Spleen (tissue), 7 donors: ENCODE data around the gene PSMB5.

Experiments
- CTCF ChIP-seq, 11 experiments: fragments of 200-600 bp in 7 of 11; fragments of 450-650 bp in 4 of 11; sonication (generic) in 4 of 11; IDR thresholded peaks in 8 of 11; conservative IDR thresholded peaks in 3 of 11; 1 replicate in 7 of 11; 2 replicates in 4 of 11; pipeline versions ENCODE4 v1.4.0 to v1.8.0; 2016 to 2021; ENCODE audit warnings: antibody characterized with exemption in 11 of 11, inconsistent platforms in 4 of 11, mild to moderate bottlenecking in 1 of 11
- POLR2A ChIP-seq, 3 donors: fragments of 450-650 bp; IDR thresholded peaks; one replicate each; pipeline ENCODE4 v1.5.1; 2017; ENCODE audit warnings: antibody characterized with exemption in 3 of 3, mild to moderate bottlenecking in 1 of 3
- donor health status: DM: no; HTN: no; CAD: no; lungs with moderate emphysema.
- donor health status: DM: no; HTN: no; CAD: no.
- donor health status: DM: no; HTN: no; CAD: no.

GRCh38 chr14:23034498-23035302 lies at the start of gene PSMB5:
- peak in 6 of 11 experiments; percentile 15 to 54 (median 45) for TF ChIP-seq CTCF (IDR thresholded peaks at IDR 0.05 in 8 of 11, conservative IDR thresholded peaks at IDR 0.05 in 3 of 11)
- TF ChIP-seq POLR2A (IDR thresholded peaks at IDR 0.05), result no peak
